ENCODE measurements around the gene POLD2. TPM values are rescaled to one million over a fixed set of nuclear protein-coding genes. Genes with fewer than 3 reads are reported as not detected.

POLD2 gene
- total and polyA plus RNA-seq, 2 of the 13 experiments (the other 11 are each of a cell fraction or from before 2014, with no cell fraction given) = 87.6 to 95.1 TPM

DNA sequence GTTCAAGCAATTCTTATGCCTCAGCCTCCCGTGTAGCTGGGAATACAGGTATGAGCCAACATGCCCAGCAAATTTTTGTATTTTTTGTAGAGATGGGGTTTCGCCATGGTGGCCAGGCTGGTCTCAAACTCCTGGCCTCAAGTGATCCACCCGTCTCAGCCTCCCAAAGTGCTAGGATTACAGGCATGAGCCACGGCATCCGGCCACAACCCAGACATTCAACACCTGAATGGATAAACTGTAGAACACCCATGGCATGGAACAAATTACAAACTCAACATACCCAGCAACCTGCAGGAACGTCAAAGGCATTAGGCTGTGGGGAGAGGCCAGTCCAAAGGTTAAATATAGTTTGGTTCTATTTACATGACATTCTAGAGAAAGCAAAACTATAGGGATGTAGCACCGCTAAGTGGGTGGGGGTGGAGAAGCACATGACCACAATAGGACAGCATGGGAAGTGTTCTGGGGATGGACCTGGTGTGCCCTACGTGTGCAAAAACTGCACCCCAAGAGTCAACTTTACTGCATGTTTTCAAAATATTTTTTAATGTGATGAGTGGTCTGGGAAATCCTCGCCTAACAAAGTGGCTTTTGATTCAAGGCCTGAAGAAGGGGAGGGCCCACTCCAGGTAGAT lies 51.5 kb downstream of the POLD2 start (continued):
- TF ChIP-seq, protein P1, sequence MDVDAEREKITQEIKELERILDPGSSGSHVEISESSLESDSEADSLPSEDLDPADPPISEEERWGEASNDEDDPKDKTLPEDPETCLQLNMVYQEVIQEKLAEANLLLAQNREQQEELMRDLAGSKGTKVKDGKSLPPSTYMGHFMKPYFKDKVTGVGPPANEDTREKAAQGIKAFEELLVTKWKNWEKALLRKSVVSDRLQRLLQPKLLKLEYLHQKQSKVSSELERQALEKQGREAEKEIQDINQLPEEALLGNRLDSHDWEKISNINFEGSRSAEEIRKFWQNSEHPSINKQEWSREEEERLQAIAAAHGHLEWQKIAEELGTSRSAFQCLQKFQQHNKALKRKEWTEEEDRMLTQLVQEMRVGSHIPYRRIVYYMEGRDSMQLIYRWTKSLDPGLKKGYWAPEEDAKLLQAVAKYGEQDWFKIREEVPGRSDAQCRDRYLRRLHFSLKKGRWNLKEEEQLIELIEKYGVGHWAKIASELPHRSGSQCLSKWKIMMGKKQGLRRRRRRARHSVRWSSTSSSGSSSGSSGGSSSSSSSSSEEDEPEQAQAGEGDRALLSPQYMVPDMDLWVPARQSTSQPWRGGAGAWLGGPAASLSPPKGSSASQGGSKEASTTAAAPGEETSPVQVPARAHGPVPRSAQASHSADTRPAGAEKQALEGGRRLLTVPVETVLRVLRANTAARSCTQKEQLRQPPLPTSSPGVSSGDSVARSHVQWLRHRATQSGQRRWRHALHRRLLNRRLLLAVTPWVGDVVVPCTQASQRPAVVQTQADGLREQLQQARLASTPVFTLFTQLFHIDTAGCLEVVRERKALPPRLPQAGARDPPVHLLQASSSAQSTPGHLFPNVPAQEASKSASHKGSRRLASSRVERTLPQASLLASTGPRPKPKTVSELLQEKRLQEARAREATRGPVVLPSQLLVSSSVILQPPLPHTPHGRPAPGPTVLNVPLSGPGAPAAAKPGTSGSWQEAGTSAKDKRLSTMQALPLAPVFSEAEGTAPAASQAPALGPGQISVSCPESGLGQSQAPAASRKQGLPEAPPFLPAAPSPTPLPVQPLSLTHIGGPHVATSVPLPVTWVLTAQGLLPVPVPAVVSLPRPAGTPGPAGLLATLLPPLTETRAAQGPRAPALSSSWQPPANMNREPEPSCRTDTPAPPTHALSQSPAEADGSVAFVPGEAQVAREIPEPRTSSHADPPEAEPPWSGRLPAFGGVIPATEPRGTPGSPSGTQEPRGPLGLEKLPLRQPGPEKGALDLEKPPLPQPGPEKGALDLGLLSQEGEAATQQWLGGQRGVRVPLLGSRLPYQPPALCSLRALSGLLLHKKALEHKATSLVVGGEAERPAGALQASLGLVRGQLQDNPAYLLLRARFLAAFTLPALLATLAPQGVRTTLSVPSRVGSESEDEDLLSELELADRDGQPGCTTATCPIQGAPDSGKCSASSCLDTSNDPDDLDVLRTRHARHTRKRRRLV (CRISPR knock-in tag; IDR thresholded peaks at IDR 0.05) = no peak
- TF ChIP-seq, protein P2, sequence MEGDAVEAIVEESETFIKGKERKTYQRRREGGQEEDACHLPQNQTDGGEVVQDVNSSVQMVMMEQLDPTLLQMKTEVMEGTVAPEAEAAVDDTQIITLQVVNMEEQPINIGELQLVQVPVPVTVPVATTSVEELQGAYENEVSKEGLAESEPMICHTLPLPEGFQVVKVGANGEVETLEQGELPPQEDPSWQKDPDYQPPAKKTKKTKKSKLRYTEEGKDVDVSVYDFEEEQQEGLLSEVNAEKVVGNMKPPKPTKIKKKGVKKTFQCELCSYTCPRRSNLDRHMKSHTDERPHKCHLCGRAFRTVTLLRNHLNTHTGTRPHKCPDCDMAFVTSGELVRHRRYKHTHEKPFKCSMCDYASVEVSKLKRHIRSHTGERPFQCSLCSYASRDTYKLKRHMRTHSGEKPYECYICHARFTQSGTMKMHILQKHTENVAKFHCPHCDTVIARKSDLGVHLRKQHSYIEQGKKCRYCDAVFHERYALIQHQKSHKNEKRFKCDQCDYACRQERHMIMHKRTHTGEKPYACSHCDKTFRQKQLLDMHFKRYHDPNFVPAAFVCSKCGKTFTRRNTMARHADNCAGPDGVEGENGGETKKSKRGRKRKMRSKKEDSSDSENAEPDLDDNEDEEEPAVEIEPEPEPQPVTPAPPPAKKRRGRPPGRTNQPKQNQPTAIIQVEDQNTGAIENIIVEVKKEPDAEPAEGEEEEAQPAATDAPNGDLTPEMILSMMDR (CRISPR knock-in tag; IDR thresholded peaks at IDR 0.05) = peak; percentile 63
- TF ChIP-seq PITX1 (CRISPR knock-in tag; IDR thresholded peaks at IDR 0.05) = peak; percentile 48; the same call in 1 of the 2 replicates
- TF ChIP-seq SSRP1 (CRISPR knock-in tag; IDR thresholded peaks at IDR 0.05) = no peak
- TF ChIP-seq ZNF251 (CRISPR knock-in tag; IDR thresholded peaks at IDR 0.05) = no peak
- TF ChIP-seq ZNF761 (CRISPR knock-in tag; conservative IDR thresholded peaks at IDR 0.05) = no peak
- TF ChIP-seq ZNF644 (CRISPR knock-in tag; IDR thresholded peaks at IDR 0.05; ENCODE audit: low read depth) = no peak
- no peak for TF ChIP-seq FOXP1 (IDR thresholded peaks at IDR 0.05)
- peak; percentile 26; the same call in 1 of the 2 replicates for TF ChIP-seq FOXP1 (CRISPR knock-in tag; IDR thresholded peaks at IDR 0.05)
- TF ChIP-seq, protein P3, sequence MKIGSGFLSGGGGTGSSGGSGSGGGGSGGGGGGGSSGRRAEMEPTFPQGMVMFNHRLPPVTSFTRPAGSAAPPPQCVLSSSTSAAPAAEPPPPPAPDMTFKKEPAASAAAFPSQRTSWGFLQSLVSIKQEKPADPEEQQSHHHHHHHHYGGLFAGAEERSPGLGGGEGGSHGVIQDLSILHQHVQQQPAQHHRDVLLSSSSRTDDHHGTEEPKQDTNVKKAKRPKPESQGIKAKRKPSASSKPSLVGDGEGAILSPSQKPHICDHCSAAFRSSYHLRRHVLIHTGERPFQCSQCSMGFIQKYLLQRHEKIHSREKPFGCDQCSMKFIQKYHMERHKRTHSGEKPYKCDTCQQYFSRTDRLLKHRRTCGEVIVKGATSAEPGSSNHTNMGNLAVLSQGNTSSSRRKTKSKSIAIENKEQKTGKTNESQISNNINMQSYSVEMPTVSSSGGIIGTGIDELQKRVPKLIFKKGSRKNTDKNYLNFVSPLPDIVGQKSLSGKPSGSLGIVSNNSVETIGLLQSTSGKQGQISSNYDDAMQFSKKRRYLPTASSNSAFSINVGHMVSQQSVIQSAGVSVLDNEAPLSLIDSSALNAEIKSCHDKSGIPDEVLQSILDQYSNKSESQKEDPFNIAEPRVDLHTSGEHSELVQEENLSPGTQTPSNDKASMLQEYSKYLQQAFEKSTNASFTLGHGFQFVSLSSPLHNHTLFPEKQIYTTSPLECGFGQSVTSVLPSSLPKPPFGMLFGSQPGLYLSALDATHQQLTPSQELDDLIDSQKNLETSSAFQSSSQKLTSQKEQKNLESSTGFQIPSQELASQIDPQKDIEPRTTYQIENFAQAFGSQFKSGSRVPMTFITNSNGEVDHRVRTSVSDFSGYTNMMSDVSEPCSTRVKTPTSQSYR (CRISPR knock-in tag; IDR thresholded peaks at IDR 0.05; ENCODE audit: borderline replicate concordance) = peak; percentile 74; the same call in 1 of the 2 replicates
- TF ChIP-seq ZNF501 (CRISPR knock-in tag; IDR thresholded peaks at IDR 0.05) = 0 out of 2 replicates have a peak, but pooled peaks have one; percentile 18
- TF ChIP-seq SRSF1 (optimal IDR thresholded peaks at IDR 0.05; ENCODE audit: low read depth, low read length) = no peak
- TF ChIP-seq, protein P4, sequence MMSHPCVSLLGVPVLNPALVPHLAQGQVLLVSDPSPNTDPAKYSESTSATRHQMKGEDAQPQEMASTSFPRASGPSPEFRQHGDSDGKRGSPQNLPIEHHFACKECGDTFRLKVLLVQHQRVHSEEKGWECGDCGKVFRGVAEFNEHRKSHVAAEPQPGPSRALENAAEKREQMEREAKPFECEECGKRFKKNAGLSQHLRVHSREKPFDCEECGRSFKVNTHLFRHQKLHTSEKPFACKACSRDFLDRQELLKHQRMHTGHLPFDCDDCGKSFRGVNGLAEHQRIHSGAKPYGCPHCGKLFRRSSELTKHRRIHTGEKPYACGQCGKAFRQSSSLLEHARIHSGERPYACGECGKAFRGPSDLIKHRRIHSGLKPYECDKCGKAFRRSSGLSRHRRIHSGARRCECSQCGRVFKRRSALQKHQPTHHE (CRISPR knock-in tag; IDR thresholded peaks at IDR 0.05; ENCODE audit: borderline replicate concordance) = no peak
- TF ChIP-seq TEAD2 (CRISPR knock-in tag; IDR thresholded peaks at IDR 0.05) = no peak
- no peak for TF ChIP-seq HCFC1 (IDR thresholded peaks at IDR 0.05; ENCODE audit: low read depth, low read length)
- TF ChIP-seq ZNF121 (CRISPR knock-in tag; IDR thresholded peaks at IDR 0.05) = no peak
- TF ChIP-seq ZNF660 (CRISPR knock-in tag; IDR thresholded peaks at IDR 0.05; ENCODE audit: borderline replicate concordance, low read depth) = no peak
- no peak for TF ChIP-seq KAT2B (IDR thresholded peaks at IDR 0.05; ENCODE audit: borderline replicate concordance, low read depth, low read length)
